HG03175 (cell line): ENCODE measurements around the gene PAPPA.

Experiments
- ATAC-seq: cut with Tn5 transposase; IDR thresholded peaks from one replicate; pipeline ENCODE4 v1.9.1; 2021; ENCODE audit warnings: mild to moderate bottlenecking, moderate library complexity; ENCODE audit not compliant: unreplicated experiment

Gene PAPPA

GRCh38 chr9:116153765-116154333 lies at the start of gene PAPPA:
TSS of gene PAPPA (plus strand) at chr9:116153791. CDS start at chr9:116154173, 382 bp downstream.
- ATAC-seq = no peak

- ATAC-seq = no peak
These were observed 49.4 kb upstream of the PAPPA start for GRCh38 chr9:116103976-116104820.

DNA sequence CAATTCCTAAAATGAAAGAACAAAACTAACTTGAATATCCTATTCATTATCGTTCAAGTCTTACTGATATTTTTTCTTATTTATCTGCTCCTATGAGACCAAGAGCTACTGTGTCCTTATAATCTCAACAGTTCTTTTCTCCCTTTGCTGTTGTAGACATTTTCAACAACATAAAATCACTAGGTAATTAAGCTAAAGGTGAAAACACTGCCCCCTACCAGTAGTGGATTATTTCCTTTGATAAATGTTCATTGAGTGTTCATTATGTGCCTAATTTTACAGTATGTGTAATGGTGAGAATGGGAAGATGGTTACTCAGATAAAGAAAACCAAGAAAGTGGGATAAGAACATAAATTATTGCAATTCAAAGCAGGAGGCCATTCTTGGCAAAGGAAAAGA lies 41.4 kb upstream of the PAPPA start:
- ATAC-seq = no peak

- ATAC-seq = no peak
These were observed 37.7 kb upstream of the PAPPA start for GRCh38 chr9:116115761-116116353.

DNA sequence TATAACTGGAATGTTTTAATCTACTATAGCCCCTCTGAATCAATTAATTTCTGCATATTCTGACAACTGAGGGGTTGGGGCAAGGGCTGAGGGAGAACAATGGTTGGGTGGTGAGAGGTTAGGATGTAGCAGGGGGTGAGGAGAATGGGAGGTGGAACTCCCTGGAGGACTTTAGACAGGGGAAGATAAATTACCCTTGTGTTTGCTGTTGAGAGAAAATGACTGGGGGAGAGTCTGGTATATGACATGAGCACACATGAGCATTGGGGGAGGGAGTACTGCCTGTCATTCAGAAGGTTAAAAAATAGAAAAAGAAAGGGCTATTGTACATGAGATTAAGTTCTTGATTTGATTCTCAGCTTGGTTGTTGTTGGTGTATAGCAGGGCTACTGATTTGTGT lies 37.2 kb upstream of the PAPPA start:
- no peak for ATAC-seq

- ATAC-seq = no peak
These were observed 30.4 kb upstream of the PAPPA start for GRCh38 chr9:116123171-116123570.

DNA sequence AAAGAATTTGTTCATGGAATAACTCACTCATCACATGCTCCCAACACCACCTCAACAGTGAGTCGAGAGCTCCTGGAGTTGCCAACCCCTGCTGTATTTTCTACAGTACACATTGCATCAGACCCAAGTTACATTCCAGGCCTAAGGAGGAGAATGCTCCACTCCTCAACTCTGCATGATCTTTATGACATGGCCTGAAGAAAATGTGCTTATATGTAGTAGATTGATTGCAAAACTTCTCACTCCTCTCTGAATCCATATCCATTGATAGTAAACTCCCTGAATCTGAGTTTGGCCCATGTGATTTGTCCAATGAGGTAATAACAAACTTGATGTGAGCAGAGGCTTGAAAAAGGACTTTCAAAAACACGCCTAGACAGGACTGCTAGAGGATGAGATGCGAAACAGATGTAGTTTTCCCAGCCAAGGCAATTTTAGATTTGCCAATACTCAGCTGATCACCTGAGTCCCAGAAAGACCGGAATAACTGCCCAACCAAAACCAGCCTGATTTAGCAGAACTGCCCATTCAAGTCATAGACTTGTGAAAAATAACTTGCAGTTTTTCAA lies 29.0 kb upstream of the PAPPA start:
- ATAC-seq = no peak

GRCh38 chr9:116133163-116133562 lies 20.4 kb upstream of the PAPPA start:
- no peak for ATAC-seq

- ATAC-seq = no peak
These were observed 18.6 kb upstream of the PAPPA start for GRCh38 chr9:116134975-116135374.

GRCh38 chr9:116137010-116137409 lies 16.6 kb upstream of the PAPPA start:
- ATAC-seq = no peak

- no peak for ATAC-seq
These were observed 16.0 kb upstream of the PAPPA start for GRCh38 chr9:116137581-116137980.

- no peak for ATAC-seq
These were observed 11.6 kb upstream of the PAPPA start for GRCh38 chr9:116141864-116142561.

GRCh38 chr9:116142706-116143492 lies 10.7 kb upstream of the PAPPA start:
- ATAC-seq = no peak

DNA sequence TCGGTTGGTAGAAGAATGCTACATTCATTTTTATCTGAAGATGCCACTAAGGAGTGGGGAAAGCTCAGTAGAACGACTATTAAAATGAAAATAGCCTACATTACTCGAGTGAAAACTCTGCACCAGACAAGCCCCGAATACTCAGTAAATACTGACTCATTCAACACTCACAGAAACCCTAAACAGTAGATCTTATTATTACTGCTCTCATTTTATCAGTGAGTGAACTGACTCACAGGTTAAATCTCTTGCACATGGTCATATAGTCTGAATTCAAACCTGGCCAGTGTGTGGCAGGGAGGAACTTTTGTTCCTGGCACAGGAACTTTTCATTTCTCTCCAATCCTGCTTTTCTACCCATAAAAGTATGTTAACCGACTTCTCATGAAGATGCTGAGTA lies 9.6 kb upstream of the PAPPA start:
- ATAC-seq = no peak

DNA sequence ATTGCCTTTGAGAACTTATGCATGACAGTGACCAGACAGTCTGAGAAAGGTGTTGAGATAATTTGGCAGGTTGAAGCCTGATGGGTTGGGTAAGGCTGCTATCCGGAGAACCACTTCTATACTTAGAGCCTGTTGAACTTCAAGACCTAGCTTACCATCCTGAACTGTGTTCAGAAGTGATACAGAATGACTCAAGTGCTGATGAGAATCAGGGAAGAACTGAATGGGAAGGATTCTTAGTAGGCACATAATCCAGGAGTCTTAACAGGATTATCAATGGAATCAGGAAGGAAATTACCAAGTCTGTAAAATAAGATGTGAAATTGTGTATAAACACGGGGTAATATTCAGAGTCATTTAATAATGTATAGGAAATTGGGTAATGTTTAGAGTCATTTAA lies 9.0 kb upstream of the PAPPA start:
- no peak for ATAC-seq

GRCh38 chr9:116145036-116145435 lies 8.6 kb upstream of the PAPPA start:
- no peak for ATAC-seq

DNA sequence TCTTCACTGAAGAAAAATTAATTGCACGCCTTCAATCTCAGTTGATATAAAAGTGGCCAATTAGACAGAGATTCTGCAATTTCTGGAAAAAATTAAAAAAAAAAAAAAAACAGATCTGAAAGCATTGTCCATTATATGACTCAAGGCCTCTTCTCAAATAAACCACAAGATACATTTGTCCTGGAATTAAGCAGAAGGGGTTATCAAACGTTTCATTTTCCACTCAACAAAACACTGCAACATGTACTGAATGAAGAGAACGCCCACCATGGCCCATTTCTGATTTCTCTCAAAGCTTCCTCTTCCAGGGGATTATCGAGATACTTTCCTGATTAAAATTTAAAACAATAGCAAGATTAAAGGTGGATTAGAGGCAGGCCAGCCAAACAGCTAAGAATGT lies 5.8 kb upstream of the PAPPA start:
- ATAC-seq = no peak

GRCh38 chr9:116149844-116150243 lies 3.7 kb upstream of the PAPPA start:
- peak; percentile 63 for ATAC-seq

DNA sequence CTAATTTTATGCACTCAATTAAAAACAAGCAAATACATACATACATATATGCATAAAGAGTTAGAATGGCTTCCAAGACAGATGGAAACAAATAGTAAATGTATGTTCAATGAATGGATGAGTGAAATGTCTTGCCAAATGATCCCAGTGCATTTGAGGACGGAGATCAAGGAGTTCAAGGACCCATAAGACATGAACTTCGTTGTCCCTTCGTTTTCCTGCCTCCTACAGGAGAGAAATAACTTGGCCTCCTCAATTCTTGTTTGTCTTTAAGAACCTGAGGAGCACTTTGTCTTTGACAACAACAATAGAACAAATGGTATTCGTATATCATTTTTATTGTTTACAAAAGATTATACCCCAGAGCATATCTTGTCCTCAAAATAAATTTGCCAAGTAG lies 2.4 kb upstream of the PAPPA start:
- no peak for ATAC-seq

DNA sequence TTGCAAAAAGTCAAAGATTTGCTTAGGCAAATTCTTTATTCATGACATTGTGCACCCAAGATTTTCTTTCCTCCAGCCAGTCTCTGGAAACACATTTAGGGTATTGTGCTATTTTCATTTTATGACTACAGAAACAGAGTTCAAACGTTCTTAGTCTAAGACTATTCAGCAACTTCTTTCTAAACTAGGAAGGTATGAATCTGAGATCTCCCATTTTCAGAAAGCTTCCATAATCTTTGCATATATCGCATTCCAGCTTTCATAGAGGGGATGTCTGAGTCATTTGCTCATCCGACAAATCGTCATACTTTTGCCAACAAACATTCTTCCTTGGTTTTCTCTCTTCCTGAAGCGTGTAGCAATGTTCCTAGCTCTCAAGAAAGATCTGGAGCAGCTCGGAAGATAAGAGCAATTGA lies 1.6 kb upstream of the PAPPA start:
- no peak for ATAC-seq
